WTC11 (cell line): ENCODE measurements around the gene MTUS2. TPM values are rescaled to one million over a fixed set of nuclear protein-coding genes. Genes with fewer than 3 reads are reported as not detected.

Source experiments
- ATAC-seq: fragments of 200-7000 bp; cut with Tn5 transposase; 2 replicates; pipeline ENCODE4 v1.10.0; 2021; ENCODE audit warnings: mild to moderate bottlenecking, moderate library complexity
- CTCF ChIA-PET: fragments of 300-600 bp; sonication (Branson Sonifier 250); formaldehyde crosslinking; loops from one replicate; lab custom pipeline; 2021; ENCODE audit warnings: antibody characterized with exemption; lab: Charles Lee
- POLR2A ChIA-PET: fragments of 350-600 bp; sonication (Branson Sonifier 250); formaldehyde crosslinking; loops from one replicate; lab custom pipeline; 2021; ENCODE audit warnings: antibody characterized with exemption; lab: Charles Lee
- DNase-seq: peaks from one replicate; pipeline ENCODE4 v3.0.0; 2021; ENCODE audit warnings: low spot score
- H3K27ac Mint-ChIP-seq: 2 replicates; pipeline ENCODE4 v1.8.0; 2021; ENCODE audit warnings: mixed read lengths
- H3K27me3 Mint-ChIP-seq: 2 replicates; pipeline ENCODE4 v1.8.0; 2021; ENCODE audit warnings: low read depth, mild to moderate bottlenecking, moderate library complexity, mixed read lengths
- H3K36me3 Mint-ChIP-seq: 2 replicates; pipeline ENCODE4 v1.8.0; 2021; ENCODE audit warnings: mixed read lengths
- H3K4me1 Mint-ChIP-seq: 2 replicates; pipeline ENCODE4 v1.8.0; 2022; ENCODE audit warnings: mixed read lengths
- H3K4me3 Mint-ChIP-seq: 2 replicates; pipeline ENCODE4 v1.8.0; 2021; ENCODE audit warnings: mild to moderate bottlenecking, moderate library complexity, mixed read lengths
- H3K9me3 Mint-ChIP-seq: 2 replicates; pipeline ENCODE4 v1.8.0; 2021; ENCODE audit warnings: mixed read lengths
- ATF1 ChIP-seq: sonication (generic); formaldehyde crosslinking; IDR thresholded peaks from 2 replicates; pipeline ENCODE4 v1.8.1; 2023; ENCODE audit warnings: mild to moderate bottlenecking, moderate library complexity, missing genetic modification reagents
- CREB1 ChIP-seq: sonication (generic); formaldehyde crosslinking; IDR thresholded peaks from 2 replicates; pipeline ENCODE4 v1.8.0; 2023; ENCODE audit warnings: mild to moderate bottlenecking, missing genetic modification reagents
- ESRRA ChIP-seq: sonication (generic); formaldehyde crosslinking; IDR thresholded peaks from 2 replicates; pipeline ENCODE4 v1.8.1; 2022; ENCODE audit warnings: mild to moderate bottlenecking, missing genetic modification reagents, borderline replicate concordance
- GRHL2 ChIP-seq: fragments of 250-450 bp; sonication (Bioruptor Pico); IDR thresholded peaks from 2 replicates; pipeline ENCODE4 v1.8.0; 2022; ENCODE audit warnings: mild to moderate bottlenecking, moderate library complexity; ENCODE audit not compliant: insufficient replicate concordance, severe bottlenecking
- IRF1 ChIP-seq: sonication (generic); formaldehyde crosslinking; IDR thresholded peaks from 2 replicates; pipeline ENCODE4 v1.8.0; 2023; ENCODE audit warnings: missing genetic modification reagents
- KAT7 ChIP-seq: sonication (generic); formaldehyde crosslinking; IDR thresholded peaks from 2 replicates; pipeline ENCODE4 v1.8.1; 2023; ENCODE audit warnings: missing genetic modification reagents, mild to moderate bottlenecking, borderline replicate concordance
- NFYB ChIP-seq: sonication (generic); formaldehyde crosslinking; conservative IDR thresholded peaks from 2 replicates; pipeline ENCODE4 v1.8.0; 2022; ENCODE audit warnings: low read depth, missing genetic modification reagents
- NR3C1 ChIP-seq: sonication (generic); formaldehyde crosslinking; conservative IDR thresholded peaks from 2 replicates; pipeline ENCODE4 v1.8.1; 2023; ENCODE audit warnings: low read depth, mild to moderate bottlenecking, missing genetic modification reagents
- OVOL2 ChIP-seq: fragments of 250-450 bp; sonication (Bioruptor Pico); IDR thresholded peaks from 2 replicates; pipeline ENCODE4 v1.9.0; 2021; ENCODE audit warnings: mild to moderate bottlenecking, borderline replicate concordance
- SP1 ChIP-seq: sonication (generic); formaldehyde crosslinking; conservative IDR thresholded peaks from 2 replicates; pipeline ENCODE4 v1.8.1; 2022; ENCODE audit warnings: missing genetic modification reagents
- TEAD4 ChIP-seq: sonication (generic); formaldehyde crosslinking; IDR thresholded peaks from 2 replicates; pipeline ENCODE4 v1.8.0; 2022; ENCODE audit warnings: mild to moderate bottlenecking, missing genetic modification reagents
- USF1 ChIP-seq: sonication (generic); formaldehyde crosslinking; IDR thresholded peaks from 2 replicates; pipeline ENCODE4 v1.8.0; 2022; ENCODE audit warnings: mild to moderate bottlenecking, missing genetic modification reagents
- ZNF416 ChIP-seq: fragments of 250-450 bp; sonication (Bioruptor Pico); IDR thresholded peaks from 2 replicates; pipeline ENCODE4 v1.9.0; 2021; ENCODE audit warnings: mild to moderate bottlenecking, inconsistent platforms
- total RNA-seq: library from RNA; stranded (reverse); gene quantifications from 3 replicates; pipeline ENCODE4 v1.2.3, GENCODE V29; 2021
- TF ChIP-seq, protein P1 (sequence below): sonication (generic); formaldehyde crosslinking; IDR thresholded peaks from 2 replicates; pipeline ENCODE4 v1.8.1; 2023; ENCODE audit warnings: mild to moderate bottlenecking, missing genetic modification reagents, moderate library complexity
- TF ChIP-seq, protein P2 (sequence below): fragments of 250-450 bp; sonication (Bioruptor Pico); IDR thresholded peaks from 2 replicates; pipeline ENCODE4 v1.9.0; 2021; ENCODE audit warnings: moderate library complexity, mild to moderate bottlenecking, inconsistent platforms, borderline replicate concordance
- TF ChIP-seq, protein P3 (sequence below): sonication (generic); formaldehyde crosslinking; conservative IDR thresholded peaks from 2 replicates; pipeline ENCODE4 v1.8.1; 2023; ENCODE audit warnings: mild to moderate bottlenecking, low read depth, missing genetic modification reagents, moderate library complexity
- TF ChIP-seq, protein P4 (sequence below): sonication (generic); formaldehyde crosslinking; IDR thresholded peaks from 2 replicates; pipeline ENCODE4 v1.8.0; 2023; ENCODE audit warnings: mild to moderate bottlenecking, missing genetic modification reagents
- TF ChIP-seq, protein P5 (sequence below): fragments of 250-450 bp; sonication (Bioruptor Pico); conservative IDR thresholded peaks from 2 replicates; pipeline ENCODE4 v1.9.0; 2021; ENCODE audit warnings: mild to moderate bottlenecking

MTUS2 gene
- total RNA-seq, 1 experiment from 2014 or later, result 0.22 TPM

DNA sequence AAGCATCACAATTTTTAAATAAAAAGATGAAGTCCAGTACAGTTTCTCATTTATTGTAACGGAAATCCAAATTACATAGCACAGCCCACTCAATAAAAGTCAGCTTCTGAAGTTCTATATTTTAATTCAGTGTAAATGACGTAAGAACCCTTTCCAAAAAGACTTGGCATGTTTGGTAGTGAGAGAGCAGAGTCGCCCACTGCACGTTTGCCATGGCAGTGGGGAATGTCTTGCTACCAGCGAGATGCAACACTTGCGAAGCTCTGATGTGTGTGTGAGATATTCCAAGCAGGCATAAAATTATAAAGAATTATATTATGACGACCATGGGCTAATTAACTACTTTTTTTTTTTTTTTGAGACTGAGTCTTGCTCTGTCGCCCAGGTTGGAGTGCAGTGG, 585.3 kb downstream of the MTUS2 start (continued):
- TF ChIP-seq OVOL2 (CRISPR knock-in tag) (no peak), NFYB (CRISPR knock-in tag) (no peak), CREB1 (CRISPR knock-in tag) (no peak)
- TF ChIP-seq, all 79 proteins: peak for 0

DNA sequence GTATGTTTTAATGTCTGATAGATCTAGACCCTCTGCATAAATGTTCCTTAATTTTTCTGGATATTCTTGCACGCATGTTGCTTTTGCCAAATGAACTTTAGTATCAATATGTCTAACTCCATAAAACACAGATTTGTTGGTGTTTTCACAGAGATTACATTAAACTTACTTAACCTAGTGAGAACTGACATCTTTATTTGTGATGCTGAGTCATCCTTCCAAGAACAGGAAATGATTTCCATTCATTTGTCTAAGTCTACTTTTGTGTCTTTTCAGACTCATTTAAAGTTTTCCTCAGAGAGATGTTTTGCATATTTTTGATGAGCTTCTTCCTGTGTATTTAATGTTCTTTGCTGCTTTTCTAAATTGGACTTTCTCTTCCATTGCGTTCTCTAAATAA, 591.3 kb downstream of the MTUS2 start:
- Mint-ChIP-seq H3K36me3 (peaks cover 16% of the 10 kb centered on the region), H3K4me3 (no peak overlapping the region), H3K27me3 (no peaks in the 10 kb centered on the region), H3K9me3 (peaks cover 21% of the 10 kb centered on the region), H3K27ac (no peak overlapping the region), H3K4me1 (no peaks in the 10 kb centered on the region; the same call in 1 of the 2 replicates)
- no peak for TF ChIP-seq SP1 (CRISPR knock-in tag)
- TF ChIP-seq GRHL2, result no peak
- TF ChIP-seq IRF1 (CRISPR knock-in tag), result no peak
- TF ChIP-seq, protein P1, sequence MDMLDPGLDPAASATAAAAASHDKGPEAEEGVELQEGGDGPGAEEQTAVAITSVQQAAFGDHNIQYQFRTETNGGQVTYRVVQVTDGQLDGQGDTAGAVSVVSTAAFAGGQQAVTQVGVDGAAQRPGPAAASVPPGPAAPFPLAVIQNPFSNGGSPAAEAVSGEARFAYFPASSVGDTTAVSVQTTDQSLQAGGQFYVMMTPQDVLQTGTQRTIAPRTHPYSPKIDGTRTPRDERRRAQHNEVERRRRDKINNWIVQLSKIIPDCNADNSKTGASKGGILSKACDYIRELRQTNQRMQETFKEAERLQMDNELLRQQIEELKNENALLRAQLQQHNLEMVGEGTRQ, result no peak
- no peak for TF ChIP-seq ESRRA
- TF ChIP-seq, protein P2, sequence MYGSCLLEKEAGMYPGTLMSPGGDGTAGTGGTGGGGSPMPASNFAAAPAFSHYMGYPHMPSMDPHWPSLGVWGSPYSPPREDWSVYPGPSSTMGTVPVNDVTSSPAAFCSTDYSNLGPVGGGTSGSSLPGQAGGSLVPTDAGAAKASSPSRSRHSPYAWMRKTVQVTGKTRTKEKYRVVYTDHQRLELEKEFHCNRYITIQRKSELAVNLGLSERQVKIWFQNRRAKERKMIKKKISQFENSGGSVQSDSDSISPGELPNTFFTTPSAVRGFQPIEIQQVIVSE (CRISPR knock-in tag), result no peak
- DNase-seq (no peak), ATAC-seq (no peak)
- CTCF ChIA-PET, result no interaction called here
- POLR2A ChIA-PET, result no interaction called here

GRCh38 chr13:29418026-29418425, 597.9 kb downstream of the MTUS2 start:
- ChIA-PET POLR2A (no interaction called here), CTCF (interaction anchor here (0.6 to 1.3 kb wide), 2 partner anchors 14 to 21 kb away, joined by 3 to 4 read pairs; no protein-coding TSS in a partner anchor)
- H3K27ac Mint-ChIP-seq, result no peak overlapping the region
- H3K36me3 Mint-ChIP-seq, result 0 out of 2 replicates have a peak, but pooled peaks cover under 1% of the 10 kb centered on the region
- no peaks in the 10 kb centered on the region for H3K27me3 Mint-ChIP-seq
- peaks cover 2% of the 10 kb centered on the region for H3K9me3 Mint-ChIP-seq
- peak; percentile 51; the same call in 1 of the 2 replicates for ATAC-seq
- H3K4me3 Mint-ChIP-seq, result no peak overlapping the region
- peaks cover 11% of the 10 kb centered on the region for H3K4me1 Mint-ChIP-seq
- TF ChIP-seq, protein P3, sequence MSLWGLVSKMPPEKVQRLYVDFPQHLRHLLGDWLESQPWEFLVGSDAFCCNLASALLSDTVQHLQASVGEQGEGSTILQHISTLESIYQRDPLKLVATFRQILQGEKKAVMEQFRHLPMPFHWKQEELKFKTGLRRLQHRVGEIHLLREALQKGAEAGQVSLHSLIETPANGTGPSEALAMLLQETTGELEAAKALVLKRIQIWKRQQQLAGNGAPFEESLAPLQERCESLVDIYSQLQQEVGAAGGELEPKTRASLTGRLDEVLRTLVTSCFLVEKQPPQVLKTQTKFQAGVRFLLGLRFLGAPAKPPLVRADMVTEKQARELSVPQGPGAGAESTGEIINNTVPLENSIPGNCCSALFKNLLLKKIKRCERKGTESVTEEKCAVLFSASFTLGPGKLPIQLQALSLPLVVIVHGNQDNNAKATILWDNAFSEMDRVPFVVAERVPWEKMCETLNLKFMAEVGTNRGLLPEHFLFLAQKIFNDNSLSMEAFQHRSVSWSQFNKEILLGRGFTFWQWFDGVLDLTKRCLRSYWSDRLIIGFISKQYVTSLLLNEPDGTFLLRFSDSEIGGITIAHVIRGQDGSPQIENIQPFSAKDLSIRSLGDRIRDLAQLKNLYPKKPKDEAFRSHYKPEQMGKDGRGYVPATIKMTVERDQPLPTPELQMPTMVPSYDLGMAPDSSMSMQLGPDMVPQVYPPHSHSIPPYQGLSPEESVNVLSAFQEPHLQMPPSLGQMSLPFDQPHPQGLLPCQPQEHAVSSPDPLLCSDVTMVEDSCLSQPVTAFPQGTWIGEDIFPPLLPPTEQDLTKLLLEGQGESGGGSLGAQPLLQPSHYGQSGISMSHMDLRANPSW, result no peak
- TF ChIP-seq, protein P4, sequence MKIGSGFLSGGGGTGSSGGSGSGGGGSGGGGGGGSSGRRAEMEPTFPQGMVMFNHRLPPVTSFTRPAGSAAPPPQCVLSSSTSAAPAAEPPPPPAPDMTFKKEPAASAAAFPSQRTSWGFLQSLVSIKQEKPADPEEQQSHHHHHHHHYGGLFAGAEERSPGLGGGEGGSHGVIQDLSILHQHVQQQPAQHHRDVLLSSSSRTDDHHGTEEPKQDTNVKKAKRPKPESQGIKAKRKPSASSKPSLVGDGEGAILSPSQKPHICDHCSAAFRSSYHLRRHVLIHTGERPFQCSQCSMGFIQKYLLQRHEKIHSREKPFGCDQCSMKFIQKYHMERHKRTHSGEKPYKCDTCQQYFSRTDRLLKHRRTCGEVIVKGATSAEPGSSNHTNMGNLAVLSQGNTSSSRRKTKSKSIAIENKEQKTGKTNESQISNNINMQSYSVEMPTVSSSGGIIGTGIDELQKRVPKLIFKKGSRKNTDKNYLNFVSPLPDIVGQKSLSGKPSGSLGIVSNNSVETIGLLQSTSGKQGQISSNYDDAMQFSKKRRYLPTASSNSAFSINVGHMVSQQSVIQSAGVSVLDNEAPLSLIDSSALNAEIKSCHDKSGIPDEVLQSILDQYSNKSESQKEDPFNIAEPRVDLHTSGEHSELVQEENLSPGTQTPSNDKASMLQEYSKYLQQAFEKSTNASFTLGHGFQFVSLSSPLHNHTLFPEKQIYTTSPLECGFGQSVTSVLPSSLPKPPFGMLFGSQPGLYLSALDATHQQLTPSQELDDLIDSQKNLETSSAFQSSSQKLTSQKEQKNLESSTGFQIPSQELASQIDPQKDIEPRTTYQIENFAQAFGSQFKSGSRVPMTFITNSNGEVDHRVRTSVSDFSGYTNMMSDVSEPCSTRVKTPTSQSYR, result no peak
- TF ChIP-seq CREB1 (CRISPR knock-in tag) (no peak), USF1 (CRISPR knock-in tag) (no peak), ZNF416 (CRISPR knock-in tag) (no peak), TEAD4 (CRISPR knock-in tag) (no peak), KAT7 (no peak), NR3C1 (CRISPR knock-in tag) (no peak), ATF1 (no peak)
- TF ChIP-seq, protein P5, sequence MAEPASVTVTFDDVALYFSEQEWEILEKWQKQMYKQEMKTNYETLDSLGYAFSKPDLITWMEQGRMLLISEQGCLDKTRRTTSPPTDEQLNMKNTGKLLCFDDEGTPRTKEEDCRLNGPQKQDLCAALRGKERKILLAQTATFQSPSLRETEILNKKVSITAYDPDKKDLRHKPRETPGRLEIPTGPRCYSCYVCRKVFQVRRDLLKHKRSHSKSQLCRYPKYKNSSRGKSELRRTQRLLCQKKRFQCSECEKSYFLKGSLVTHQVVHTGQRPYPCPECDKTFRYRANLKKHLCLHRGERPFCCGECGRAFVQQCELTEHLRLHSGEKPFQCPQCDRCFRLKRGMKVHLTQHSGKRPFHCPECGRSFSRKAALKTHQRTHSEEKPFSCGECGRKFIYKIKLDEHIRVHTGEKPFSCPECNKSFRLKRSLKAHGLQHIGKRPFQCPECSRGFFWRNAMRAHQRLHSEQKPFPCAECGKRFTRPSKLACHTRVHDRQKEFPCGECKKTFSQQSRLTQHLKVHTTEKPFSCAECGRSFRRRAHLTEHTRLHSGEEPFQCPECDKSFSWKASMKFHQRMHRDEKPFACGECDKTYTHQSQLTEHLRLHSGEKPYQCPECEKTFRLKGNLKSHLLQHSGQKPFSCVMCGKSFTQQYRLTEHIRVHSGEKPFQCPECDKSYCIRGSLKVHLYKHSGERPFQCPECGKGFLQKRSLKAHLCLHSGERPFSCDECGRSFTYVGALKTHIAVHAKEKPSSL (CRISPR knock-in tag), result no peak
- DNase-seq, result no peak
